IPS DF 6.9 (cell line): Measurements from ENCODE around the gene GGT7.

Experiments
- DNase-seq: peaks from one replicate; pipeline ENCODE4 v3.0.0-alpha.2; 2013; ENCODE audit warnings: low read depth, low spot score
- H3K27ac ChIP-seq: one replicate; pipeline ENCODE4 v1.5.1; 2013; ENCODE audit warnings: low read length, control low read depth
- H3K27me3 ChIP-seq: 2 replicates; pipeline ENCODE4 v1.6.1; 2013; ENCODE audit warnings: mild to moderate bottlenecking, low read length; ENCODE audit not compliant: control insufficient read depth, insufficient read depth
- H3K36me3 ChIP-seq: 2 replicates; pipeline ENCODE4 v1.6.1; 2013; ENCODE audit warnings: low read length; ENCODE audit not compliant: control insufficient read depth, insufficient read depth
- H3K4me1 ChIP-seq: 2 replicates; pipeline ENCODE4 v1.6.1; 2013; ENCODE audit warnings: low read length; ENCODE audit not compliant: control insufficient read depth, insufficient read depth
- H3K4me3 ChIP-seq: 2 replicates; pipeline ENCODE4 v1.5.1; 2013; ENCODE audit warnings: mild to moderate bottlenecking, low read length
- H3K9me3 ChIP-seq: 2 replicates; pipeline ENCODE4 v1.6.1; 2013; ENCODE audit warnings: low read length, inconsistent platforms; ENCODE audit not compliant: control insufficient read depth, insufficient read depth
- WGBS: extraction: QIAGEN DNeasy Blood & Tissue Kit; methylation state at CpG from one replicate; pipeline ENCODE4 v1.1.7; 2013; ENCODE audit warnings: mixed read lengths, missing lambda C conversion rate; ENCODE audit not compliant: insufficient read length, insufficient coverage; 5-methylcytosine and 5-hydroxymethylcytosine counted together

GGT7 gene

GRCh38 chr20:34871320-34871926 is 1.2 kb downstream of the GGT7 start:
- no peak overlapping the region for H3K27ac ChIP-seq

DNA sequence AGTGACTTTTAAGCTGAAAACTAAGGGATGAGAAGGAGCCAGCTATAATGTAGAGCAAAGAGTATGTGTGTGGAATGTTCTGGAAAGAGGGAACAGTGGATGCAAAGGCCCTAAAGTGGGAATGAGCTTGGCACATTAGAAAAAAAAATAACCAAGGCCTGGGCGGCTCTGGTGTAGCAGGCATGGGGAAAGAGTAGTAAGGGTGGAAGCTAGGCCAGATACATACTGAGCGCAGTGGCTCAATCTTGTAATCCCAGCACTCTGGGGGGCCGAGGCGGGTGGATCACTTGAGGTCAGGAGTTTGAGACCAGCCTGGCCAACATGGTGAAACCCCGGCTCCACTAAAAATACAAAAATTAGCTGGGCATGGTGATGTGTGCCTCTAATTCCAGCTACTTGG is 8.4 kb downstream of the GGT7 start:
- WGBS = no CpG with 5 or more reads among the region's 5 CpGs

More at GRCh38 chr20:34871320-34871926, 1.2 kb downstream of the GGT7 start:
- Histone ChIP-seq H3K27me3 (no peaks in the 10 kb centered on the region), H3K4me3 (no peak overlapping the region), H3K36me3 (no peaks in the 10 kb centered on the region), H3K9me3 (no peaks in the 10 kb centered on the region), H3K4me1 (peaks cover 3% of the 10 kb centered on the region; the same call in 1 of the 2 replicates)
- DNase-seq = no peak
- 100% methylated on average over 2 of the region's 7 CpGs for WGBS

DNA sequence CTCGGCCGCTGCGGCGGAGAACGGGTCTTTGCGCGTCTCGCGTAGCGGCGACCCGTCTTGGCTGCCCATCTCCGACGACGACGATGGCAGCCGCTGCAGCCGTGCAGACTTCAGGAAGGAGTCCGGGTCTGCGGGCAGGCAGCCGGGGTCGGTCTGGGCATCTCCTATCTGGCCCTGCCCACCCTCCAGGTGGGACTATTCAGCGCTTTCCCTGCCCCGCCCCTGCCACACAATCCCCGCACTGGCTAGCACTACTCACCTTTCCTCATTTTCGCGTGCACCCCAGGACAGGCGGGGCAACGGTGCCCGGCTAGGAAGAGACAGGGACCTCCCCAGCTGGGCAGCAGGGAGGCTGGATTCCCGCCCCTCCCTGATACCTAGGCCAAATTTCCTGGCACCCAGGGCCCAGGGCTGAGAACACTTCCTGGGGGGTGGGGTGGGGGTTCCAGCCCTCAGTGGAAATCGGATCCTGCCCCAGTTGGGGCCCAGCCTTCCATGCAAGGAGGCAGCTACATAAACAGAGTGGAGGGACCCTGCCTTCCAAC is 9.2 kb downstream of the GGT7 start:
- H3K27me3 ChIP-seq = no peaks in the 10 kb centered on the region
- H3K4me3 ChIP-seq = no peak overlapping the region
- H3K36me3 ChIP-seq = no peaks in the 10 kb centered on the region
- peaks cover 2% of the 10 kb centered on the region; the same call in 1 of the 2 replicates for H3K4me1 ChIP-seq
- H3K9me3 ChIP-seq = no peaks in the 10 kb centered on the region
- DNase-seq = no peak
- no CpG with 5 or more reads among the region's 32 CpGs for WGBS
- H3K27ac ChIP-seq = no peak overlapping the region

More for the DNA sequence above, 8.4 kb downstream of the GGT7 start:
- no peak for DNase-seq
- H3K4me3 ChIP-seq = no peak overlapping the region
- no peaks in the 10 kb centered on the region for H3K9me3 ChIP-seq
- no peaks in the 10 kb centered on the region for H3K36me3 ChIP-seq
- H3K27ac ChIP-seq = no peak overlapping the region
- H3K4me1 ChIP-seq = peaks cover 2% of the 10 kb centered on the region; the same call in 1 of the 2 replicates
- H3K27me3 ChIP-seq = no peaks in the 10 kb centered on the region

- Histone ChIP-seq H3K27ac (no peak overlapping the region), H3K4me3 (no peak overlapping the region), H3K36me3 (no peaks in the 10 kb centered on the region), H3K9me3 (no peaks in the 10 kb centered on the region), H3K4me1 (peaks cover 2% of the 10 kb centered on the region; the same call in 1 of the 2 replicates), H3K27me3 (no peaks in the 10 kb centered on the region)
- DNase-seq = no peak
- WGBS = no CpG with 5 or more reads among the region's 12 CpGs
Observed at GRCh38 chr20:34862724-34863123, 9.9 kb downstream of the GGT7 start.

- peaks cover 2% of the 10 kb centered on the region; the same call in 1 of the 2 replicates for H3K4me1 ChIP-seq
- no peak overlapping the region for H3K4me3 ChIP-seq
- no peaks in the 10 kb centered on the region for H3K27me3 ChIP-seq
- no CpG with 5 or more reads among the region's 7 CpGs for WGBS
- DNase-seq = no peak
- no peaks in the 10 kb centered on the region for H3K9me3 ChIP-seq
- H3K36me3 ChIP-seq = no peaks in the 10 kb centered on the region
- H3K27ac ChIP-seq = no peak overlapping the region
Observed at GRCh38 chr20:34861386-34862084, 11.1 kb downstream of the GGT7 start.

DNA sequence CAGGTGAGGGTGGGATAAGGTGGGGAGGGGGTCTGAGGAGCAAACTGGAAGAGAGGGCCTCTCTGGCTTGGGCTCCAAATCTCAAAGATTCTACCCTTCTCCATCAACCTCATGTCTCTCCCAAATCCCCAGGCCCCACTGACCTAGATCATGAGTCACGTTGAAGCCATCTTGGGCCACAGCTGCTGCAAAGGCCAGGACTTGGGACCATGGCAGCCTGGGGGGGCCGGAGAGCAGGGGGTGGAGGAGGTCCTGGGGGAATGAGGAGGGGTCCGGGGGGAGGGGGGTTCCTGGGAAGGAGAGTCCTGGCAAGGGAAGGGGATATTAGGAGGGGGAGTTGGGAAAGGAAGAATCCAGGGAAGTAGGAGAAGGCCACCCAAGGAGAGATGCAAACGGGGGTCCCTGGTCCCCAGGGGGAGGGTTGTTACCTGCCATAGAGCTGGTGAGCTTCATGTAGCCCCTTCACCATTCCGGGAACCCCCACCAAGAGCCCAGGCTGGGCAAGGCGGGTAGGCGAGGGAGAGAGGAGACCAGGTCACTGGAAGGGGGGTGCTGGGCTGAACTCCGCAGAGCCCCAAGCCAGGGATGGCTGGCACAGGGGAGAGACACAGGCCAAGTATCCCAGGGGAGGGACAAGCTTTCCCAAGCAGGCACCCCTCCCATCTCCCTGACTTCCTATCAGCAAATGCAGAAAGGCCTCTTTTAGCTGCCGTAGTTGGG is 12.7 kb downstream of the GGT7 start:
- no CpG with 5 or more reads among the region's 9 CpGs for WGBS

GRCh38 chr20:34859367-34859766 is 13.3 kb downstream of the GGT7 start:
- H3K27me3 ChIP-seq = no peaks in the 10 kb centered on the region
- no peak for DNase-seq
- 0 out of 2 replicates have a peak, but pooled peaks cover under 1% of the 10 kb centered on the region for H3K36me3 ChIP-seq
- no peak overlapping the region for H3K27ac ChIP-seq
- H3K9me3 ChIP-seq = no peaks in the 10 kb centered on the region
- no peak overlapping the region for H3K4me3 ChIP-seq
- peaks cover 2% of the 10 kb centered on the region; the same call in 1 of the 2 replicates for H3K4me1 ChIP-seq
- no CpG with 5 or more reads among the region's 26 CpGs for WGBS

More for the DNA sequence above, 12.7 kb downstream of the GGT7 start:
- no peaks in the 10 kb centered on the region for H3K27me3 ChIP-seq
- DNase-seq = no peak
- H3K36me3 ChIP-seq = no peaks in the 10 kb centered on the region
- H3K4me3 ChIP-seq = no peak overlapping the region
- H3K27ac ChIP-seq = no peak overlapping the region
- H3K9me3 ChIP-seq = no peaks in the 10 kb centered on the region
- H3K4me1 ChIP-seq = peaks cover 2% of the 10 kb centered on the region; the same call in 1 of the 2 replicates

GRCh38 chr20:34852298-34852697 is 20.4 kb downstream of the GGT7 start:
- no peak for DNase-seq
- Histone ChIP-seq H3K27ac (no peak overlapping the region), H3K9me3 (no peaks in the 10 kb centered on the region), H3K4me1 (no peaks in the 10 kb centered on the region), H3K36me3 (0 out of 2 replicates have a peak, but pooled peaks cover 13% of the 10 kb centered on the region), H3K4me3 (no peak overlapping the region), H3K27me3 (no peaks in the 10 kb centered on the region)
- WGBS = no CpG with 5 or more reads among the region's 4 CpGs

DNA sequence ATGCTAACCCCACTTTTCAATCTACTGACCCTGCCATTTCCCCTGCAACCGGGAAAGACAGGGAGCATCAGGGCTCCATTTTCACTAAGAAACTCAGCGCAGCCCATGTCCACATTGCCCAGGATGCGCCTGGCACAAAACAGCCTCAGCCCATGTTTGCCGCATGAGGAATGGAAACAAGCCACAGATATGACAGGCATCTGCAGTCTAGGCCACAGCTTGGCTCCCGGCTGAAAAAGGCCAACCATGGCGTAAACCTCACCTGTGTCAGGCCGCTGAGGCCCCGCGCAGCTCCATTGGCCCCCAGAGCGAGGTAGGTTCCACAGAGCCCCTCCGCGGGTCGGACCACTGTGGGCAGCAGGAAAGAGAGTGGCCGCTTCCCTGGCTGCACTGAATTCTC is 21.7 kb downstream of the GGT7 start:
- no CpG with 5 or more reads among the region's 14 CpGs for WGBS
- no peaks in the 10 kb centered on the region for H3K27me3 ChIP-seq
- 0 out of 2 replicates have a peak, but pooled peaks cover 13% of the 10 kb centered on the region for H3K36me3 ChIP-seq

DNA sequence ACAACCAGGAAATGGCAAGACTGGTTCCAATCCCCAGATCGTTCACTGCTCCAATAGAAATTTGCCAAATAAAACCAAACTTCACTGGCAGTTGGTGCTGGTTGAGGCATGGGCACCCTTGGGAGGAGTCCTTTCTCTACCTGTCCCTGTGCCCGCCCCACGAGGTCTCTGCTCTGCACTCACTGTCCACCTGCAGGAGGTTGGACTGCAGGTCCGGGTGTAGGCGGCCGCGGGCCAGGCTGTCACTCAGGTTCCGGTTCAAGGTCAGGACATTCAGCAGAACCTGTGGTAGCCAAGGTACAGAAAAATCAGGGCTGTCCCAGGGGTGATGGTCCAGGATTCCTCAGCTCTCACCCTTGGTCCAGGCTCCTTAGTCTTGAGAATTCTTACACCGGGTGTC is 22.9 kb downstream of the GGT7 start:
- 0 out of 2 replicates have a peak, but pooled peaks cover 13% of the 10 kb centered on the region for H3K36me3 ChIP-seq

More for the DNA sequence above, 21.7 kb downstream of the GGT7 start:
- Histone ChIP-seq H3K4me1 (no peaks in the 10 kb centered on the region), H3K27ac (no peak overlapping the region), H3K9me3 (no peaks in the 10 kb centered on the region), H3K4me3 (no peak overlapping the region)
- DNase-seq = no peak

More for the DNA sequence above, 22.9 kb downstream of the GGT7 start:
- Histone ChIP-seq H3K4me1 (no peaks in the 10 kb centered on the region), H3K27me3 (no peaks in the 10 kb centered on the region), H3K27ac (no peak overlapping the region), H3K4me3 (no peak overlapping the region), H3K9me3 (no peaks in the 10 kb centered on the region)
- no CpG with 5 or more reads among the region's 9 CpGs for WGBS
- no peak for DNase-seq
